Hepatocyte (in vitro differentiated cells): ENCODE measurements around the gene PPP2R2C.

Experiments
- EZH2 ChIP-seq: fragments of 200-600 bp; sonication (generic); IDR thresholded peaks from 2 replicates; pipeline ENCODE4 v1.6.1; 2016; ENCODE audit warnings: antibody characterized with exemption, mild to moderate bottlenecking, borderline replicate concordance
- TF ChIP-seq, protein P1 (sequence below): fragments of 200-600 bp; sonication (generic); IDR thresholded peaks from 2 replicates; pipeline ENCODE4 v1.5.1; 2016; ENCODE audit warnings: antibody characterized with exemption, mild to moderate bottlenecking; ENCODE audit not compliant: poor library complexity

- TF ChIP-seq, protein P1, sequence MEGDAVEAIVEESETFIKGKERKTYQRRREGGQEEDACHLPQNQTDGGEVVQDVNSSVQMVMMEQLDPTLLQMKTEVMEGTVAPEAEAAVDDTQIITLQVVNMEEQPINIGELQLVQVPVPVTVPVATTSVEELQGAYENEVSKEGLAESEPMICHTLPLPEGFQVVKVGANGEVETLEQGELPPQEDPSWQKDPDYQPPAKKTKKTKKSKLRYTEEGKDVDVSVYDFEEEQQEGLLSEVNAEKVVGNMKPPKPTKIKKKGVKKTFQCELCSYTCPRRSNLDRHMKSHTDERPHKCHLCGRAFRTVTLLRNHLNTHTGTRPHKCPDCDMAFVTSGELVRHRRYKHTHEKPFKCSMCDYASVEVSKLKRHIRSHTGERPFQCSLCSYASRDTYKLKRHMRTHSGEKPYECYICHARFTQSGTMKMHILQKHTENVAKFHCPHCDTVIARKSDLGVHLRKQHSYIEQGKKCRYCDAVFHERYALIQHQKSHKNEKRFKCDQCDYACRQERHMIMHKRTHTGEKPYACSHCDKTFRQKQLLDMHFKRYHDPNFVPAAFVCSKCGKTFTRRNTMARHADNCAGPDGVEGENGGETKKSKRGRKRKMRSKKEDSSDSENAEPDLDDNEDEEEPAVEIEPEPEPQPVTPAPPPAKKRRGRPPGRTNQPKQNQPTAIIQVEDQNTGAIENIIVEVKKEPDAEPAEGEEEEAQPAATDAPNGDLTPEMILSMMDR = no peak
- no peak for TF ChIP-seq EZH2
Observed at GRCh38 chr4:6306299-6306698, 166.1 kb downstream of the PPP2R2C start.
